CD8-positive, alpha-beta memory T cell (primary cell): Measurements from ENCODE around the gene UBE2E1. TPM values are rescaled to one million over a fixed set of nuclear protein-coding genes. Genes with fewer than 3 reads are reported as not detected.

Experiments
- CTCF ChIA-PET: fragments of 350-600 bp; sonication (Branson Sonifier 250); formaldehyde crosslinking; loops from one replicate; lab custom pipeline; 2021; ENCODE audit warnings: antibody characterized with exemption; lab: Charles Lee
- POLR2A ChIA-PET: fragments of 350-600 bp; sonication (Branson Sonifier 250); formaldehyde crosslinking; loops from one replicate; lab custom pipeline; 2021; ENCODE audit warnings: antibody characterized with exemption; lab: Charles Lee
- DNase-seq, 5 donors: peaks; one replicate each; pipeline versions ENCODE4 v3.0.0 to v3.0.0-alpha.2; 2020 to 2022; ENCODE audit warnings: mixed read lengths in 1 of 5
- H3K27ac ChIP-seq: one replicate; pipeline ENCODE4 v1.7.0; 2013; ENCODE audit warnings: low read depth, mild to moderate bottlenecking, low read length, moderate library complexity
- H3K27me3 ChIP-seq: 2 replicates; pipeline ENCODE4 v1.7.0; 2013; ENCODE audit warnings: low read length, mild to moderate bottlenecking; ENCODE audit not compliant: insufficient read depth, poor library complexity, severe bottlenecking
- H3K36me3 ChIP-seq: 2 replicates; pipeline ENCODE4 v1.7.0; 2013; ENCODE audit warnings: mild to moderate bottlenecking, low read length, moderate library complexity; ENCODE audit not compliant: insufficient read depth
- H3K4me1 ChIP-seq: 2 replicates; pipeline ENCODE4 v1.7.0; 2013; ENCODE audit warnings: mild to moderate bottlenecking, low read length, moderate library complexity; ENCODE audit not compliant: insufficient read depth
- H3K4me3 ChIP-seq: 2 replicates; pipeline ENCODE4 v1.7.0; 2013; ENCODE audit warnings: mild to moderate bottlenecking, low read length
- H3K9me3 ChIP-seq: 2 replicates; pipeline ENCODE4 v1.7.0; 2013; ENCODE audit warnings: mild to moderate bottlenecking, low read length
- H3K27ac Mint-ChIP-seq, 8 donors: one replicate each; pipeline ENCODE4 v1.8.0; 2020 to 2021; ENCODE audit warnings: mixed read lengths in 8 of 8, mild to moderate bottlenecking in 6 of 8, inconsistent platforms in 3 of 8, moderate library complexity in 3 of 8
- H3K27me3 Mint-ChIP-seq, 2 donors: one replicate each; pipeline ENCODE4 v1.8.0; 2020 to 2021; ENCODE audit warnings: mixed read lengths in 2 of 2, mild to moderate bottlenecking in 1 of 2, moderate library complexity in 1 of 2
- H3K36me3 Mint-ChIP-seq, 3 donors: one replicate each; pipeline ENCODE4 v1.8.0; 2020 to 2021; ENCODE audit warnings: mixed read lengths in 3 of 3, inconsistent platforms in 1 of 3, mild to moderate bottlenecking in 1 of 3
- H3K4me1 Mint-ChIP-seq, 3 donors: one replicate each; pipeline ENCODE4 v1.8.0; 2020 to 2021; ENCODE audit warnings: mixed read lengths in 3 of 3, inconsistent platforms in 1 of 3, mild to moderate bottlenecking in 1 of 3
- H3K4me3 Mint-ChIP-seq, 7 donors: one replicate each; pipeline ENCODE4 v1.8.0; 2020 to 2021; ENCODE audit warnings: mixed read lengths in 7 of 7, mild to moderate bottlenecking in 6 of 7, moderate library complexity in 4 of 7, inconsistent platforms in 2 of 7
- H3K9me3 Mint-ChIP-seq, 5 donors: one replicate each; pipeline ENCODE4 v1.8.0; 2020 to 2022; ENCODE audit warnings: mixed read lengths in 5 of 5, mild to moderate bottlenecking in 3 of 5, moderate library complexity in 2 of 5, inconsistent platforms in 1 of 5
- polyA plus RNA-seq: library from polyadenylated mRNA; unstranded; fragments of 300-500 nt; fragmentation: Illumina TruSeq; gene quantifications from one replicate; pipeline ENCODE4 v1.2.3, GENCODE V29; 2021
- total RNA-seq, 2 experiments: library from RNA; stranded (reverse); gene quantifications; one replicate each; pipeline ENCODE4 v1.2.3, GENCODE V29; 2021

UBE2E1 gene
- total and polyA plus RNA-seq, 3 experiments from 2014 or later, result 8.1 to 50.7 (median 50.1) TPM

GRCh38 chr3:23816721-23817120 lies 11.0 kb downstream of the UBE2E1 start:
- peaks cover 44 to 63% (median 61%) of the 10 kb centered on the region in 3 donors for H3K4me1 Mint-ChIP-seq

GRCh38 chr3:23817508-23818223 lies 11.9 kb downstream of the UBE2E1 start:
- Histone ChIP-seq H3K36me3 (no peaks in the 10 kb centered on the region), H3K4me1 (peaks cover 3% of the 10 kb centered on the region), H3K9me3 (no peaks in the 10 kb centered on the region), H3K27ac (no peak overlapping the region), H3K27me3 (no peaks in the 10 kb centered on the region), H3K4me3 (no peak overlapping the region)
- no peaks in the 10 kb centered on the region for H3K27me3 Mint-ChIP-seq
- ChIA-PET POLR2A (no interaction called here), CTCF (no interaction called here)
- H3K27ac Mint-ChIP-seq, result peak overlapping the region in 2 of 8 donors; percentile 57 to 62
- peaks cover 8 to 15% (median 13%) of the 10 kb centered on the region in 3 donors for H3K36me3 Mint-ChIP-seq
- H3K4me1 Mint-ChIP-seq, result peaks cover 36 to 58% (median 56%) of the 10 kb centered on the region in 3 donors
- no peak for DNase-seq
- H3K4me3 Mint-ChIP-seq, result no peak overlapping the region
- no peaks in the 10 kb centered on the region for H3K9me3 Mint-ChIP-seq

More at GRCh38 chr3:23816721-23817120, 11.0 kb downstream of the UBE2E1 start:
- no peaks in the 10 kb centered on the region for H3K27me3 Mint-ChIP-seq
- ChIA-PET POLR2A (no interaction called here), CTCF (no interaction called here)
- H3K27me3 ChIP-seq, result no peaks in the 10 kb centered on the region
- no peaks in the 10 kb centered on the region for H3K36me3 ChIP-seq
- no peak for DNase-seq
- H3K4me3 Mint-ChIP-seq, result no peak overlapping the region
- no peaks in the 10 kb centered on the region for H3K9me3 Mint-ChIP-seq
- H3K27ac Mint-ChIP-seq, result no peak overlapping the region
- H3K36me3 Mint-ChIP-seq, result peaks cover 8 to 22% (median 16%) of the 10 kb centered on the region in 3 donors
- H3K27ac ChIP-seq, result no peak overlapping the region
- no peaks in the 10 kb centered on the region for H3K9me3 ChIP-seq
- H3K4me3 ChIP-seq, result no peak overlapping the region
- H3K4me1 ChIP-seq, result peaks cover 8% of the 10 kb centered on the region

- CTCF ChIA-PET, result no interaction called here
- H3K27me3 Mint-ChIP-seq, result no peaks in the 10 kb centered on the region
These were observed 14.0 kb downstream of the UBE2E1 start for GRCh38 chr3:23819599-23820360.

GRCh38 chr3:23820888-23821287 lies 15.1 kb downstream of the UBE2E1 start:
- Histone ChIP-seq H3K4me1 (peaks cover 10% of the 10 kb centered on the region), H3K9me3 (no peaks in the 10 kb centered on the region), H3K4me3 (no peak overlapping the region), H3K27me3 (no peaks in the 10 kb centered on the region), H3K36me3 (no peaks in the 10 kb centered on the region), H3K27ac (no peak overlapping the region)
- ChIA-PET POLR2A (no interaction called here), CTCF (no interaction called here)
- H3K4me3 Mint-ChIP-seq, result no peak overlapping the region
- peak overlapping the region in 2 of 8 donors; percentile 9 to 36 for H3K27ac Mint-ChIP-seq
- peaks cover 51 to 72% (median 64%) of the 10 kb centered on the region in 3 donors for H3K4me1 Mint-ChIP-seq
- no peaks in the 10 kb centered on the region for H3K27me3 Mint-ChIP-seq
- no peak for DNase-seq
- peaks cover 5 to 13% (median 9%) of the 10 kb centered on the region in 3 donors for H3K36me3 Mint-ChIP-seq
- H3K9me3 Mint-ChIP-seq, result no peaks in the 10 kb centered on the region

More at GRCh38 chr3:23819599-23820360, 14.0 kb downstream of the UBE2E1 start:
- peaks cover 10% of the 10 kb centered on the region for H3K4me1 ChIP-seq
- no peak for DNase-seq
- H3K4me3 ChIP-seq, result no peak overlapping the region
- no peak overlapping the region for H3K27ac ChIP-seq
- no peak overlapping the region for H3K4me3 Mint-ChIP-seq
- POLR2A ChIA-PET, result no interaction called here
- peaks cover 8 to 14% (median 14%) of the 10 kb centered on the region in 3 donors for H3K36me3 Mint-ChIP-seq
- peaks cover 47 to 70% (median 63%) of the 10 kb centered on the region in 3 donors for H3K4me1 Mint-ChIP-seq
- no peaks in the 10 kb centered on the region for H3K9me3 Mint-ChIP-seq
- no peaks in the 10 kb centered on the region for H3K36me3 ChIP-seq
- no peaks in the 10 kb centered on the region for H3K9me3 ChIP-seq
- H3K27ac Mint-ChIP-seq, result no peak overlapping the region
- H3K27me3 ChIP-seq, result no peaks in the 10 kb centered on the region

- Mint-ChIP-seq H3K4me3 (no peak overlapping the region), H3K36me3 (peaks cover 5 to 13% (median 9%) of the 10 kb centered on the region in 3 donors), H3K27me3 (no peaks in the 10 kb centered on the region), H3K27ac (no peak overlapping the region), H3K4me1 (peaks cover 56 to 80% (median 69%) of the 10 kb centered on the region in 3 donors), H3K9me3 (no peaks in the 10 kb centered on the region)
- no peaks in the 10 kb centered on the region for H3K27me3 ChIP-seq
- H3K9me3 ChIP-seq, result no peaks in the 10 kb centered on the region
- POLR2A ChIA-PET, result no interaction called here
- H3K4me1 ChIP-seq, result peaks cover 10% of the 10 kb centered on the region
- CTCF ChIA-PET, result no interaction called here
- no peaks in the 10 kb centered on the region for H3K36me3 ChIP-seq
- no peak overlapping the region for H3K27ac ChIP-seq
- H3K4me3 ChIP-seq, result no peak overlapping the region
- no peak for DNase-seq
These were observed 16.1 kb downstream of the UBE2E1 start for GRCh38 chr3:23821858-23822257.

GRCh38 chr3:23822559-23822958 lies 16.8 kb downstream of the UBE2E1 start:
- Mint-ChIP-seq H3K4me3 (no peak overlapping the region), H3K9me3 (no peaks in the 10 kb centered on the region), H3K36me3 (peaks cover 5 to 13% (median 9%) of the 10 kb centered on the region in 3 donors), H3K27me3 (no peaks in the 10 kb centered on the region), H3K27ac (no peak overlapping the region), H3K4me1 (peaks cover 57 to 80% (median 72%) of the 10 kb centered on the region in 3 donors)
- H3K27ac ChIP-seq, result no peak overlapping the region
- no peaks in the 10 kb centered on the region for H3K36me3 ChIP-seq
- POLR2A ChIA-PET, result no interaction called here
- no peak for DNase-seq
- no peaks in the 10 kb centered on the region for H3K27me3 ChIP-seq
- peaks cover 10% of the 10 kb centered on the region for H3K4me1 ChIP-seq
- CTCF ChIA-PET, result no interaction called here
- H3K9me3 ChIP-seq, result no peaks in the 10 kb centered on the region
- no peak overlapping the region for H3K4me3 ChIP-seq

GRCh38 chr3:23823620-23824019 lies 17.9 kb downstream of the UBE2E1 start:
- ChIA-PET POLR2A (no interaction called here), CTCF (no interaction called here)
- Mint-ChIP-seq H3K9me3 (no peaks in the 10 kb centered on the region), H3K27ac (no peak overlapping the region), H3K4me1 (peaks cover 56 to 76% (median 66%) of the 10 kb centered on the region in 3 donors), H3K4me3 (no peak overlapping the region), H3K36me3 (peaks cover 1 to 5% (median 5%) of the 10 kb centered on the region in 3 donors), H3K27me3 (no peaks in the 10 kb centered on the region)
- no peak overlapping the region for H3K27ac ChIP-seq
- H3K4me3 ChIP-seq, result no peak overlapping the region
- no peak for DNase-seq
- no peaks in the 10 kb centered on the region for H3K27me3 ChIP-seq
- H3K36me3 ChIP-seq, result no peaks in the 10 kb centered on the region
- no peaks in the 10 kb centered on the region for H3K9me3 ChIP-seq
- peaks cover 10% of the 10 kb centered on the region for H3K4me1 ChIP-seq
